Measurements from ENCODE around the gene DPP7.
"Not testable (repeated sequence)": the region's sequence is repeated elsewhere in the genome, so short reads cannot be mapped to it uniquely, and the experiment has no call there.

Gene DPP7

DNA sequence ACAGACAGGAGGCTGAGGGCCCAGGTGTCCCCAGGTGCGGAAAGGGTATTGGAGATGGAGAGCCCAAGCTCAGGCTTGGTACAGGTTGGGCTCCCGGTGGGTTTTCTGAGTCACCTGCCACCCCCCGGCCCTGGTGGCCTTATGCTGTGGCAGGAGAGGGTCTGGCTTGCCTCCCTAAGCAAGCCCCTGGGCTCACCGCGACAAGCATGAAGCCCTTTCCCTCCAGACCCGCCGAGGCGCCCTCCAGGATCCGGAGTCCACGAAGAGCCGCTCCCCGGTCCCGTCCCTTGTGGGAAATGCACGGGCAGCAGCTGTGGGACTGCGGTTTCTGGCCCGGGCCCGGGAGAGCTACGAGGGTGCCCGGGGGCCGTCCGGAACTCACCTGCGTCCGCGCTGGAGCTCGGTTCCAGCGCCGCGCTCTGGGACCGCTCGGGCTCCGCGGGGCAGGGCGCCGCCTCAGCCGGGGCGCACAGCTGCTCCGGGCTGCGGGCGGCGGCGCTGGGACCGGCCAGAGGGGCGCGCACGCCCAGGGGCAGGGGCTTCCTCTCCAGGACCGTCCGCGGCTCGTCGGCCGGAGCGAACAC, 44.9 kb downstream of the DPP7 start:
- DNase-seq = no peak

- no peak for DNase-seq
Observed at GRCh38 chr9:137068539-137069507, 45.7 kb downstream of the DPP7 start.

DNA sequence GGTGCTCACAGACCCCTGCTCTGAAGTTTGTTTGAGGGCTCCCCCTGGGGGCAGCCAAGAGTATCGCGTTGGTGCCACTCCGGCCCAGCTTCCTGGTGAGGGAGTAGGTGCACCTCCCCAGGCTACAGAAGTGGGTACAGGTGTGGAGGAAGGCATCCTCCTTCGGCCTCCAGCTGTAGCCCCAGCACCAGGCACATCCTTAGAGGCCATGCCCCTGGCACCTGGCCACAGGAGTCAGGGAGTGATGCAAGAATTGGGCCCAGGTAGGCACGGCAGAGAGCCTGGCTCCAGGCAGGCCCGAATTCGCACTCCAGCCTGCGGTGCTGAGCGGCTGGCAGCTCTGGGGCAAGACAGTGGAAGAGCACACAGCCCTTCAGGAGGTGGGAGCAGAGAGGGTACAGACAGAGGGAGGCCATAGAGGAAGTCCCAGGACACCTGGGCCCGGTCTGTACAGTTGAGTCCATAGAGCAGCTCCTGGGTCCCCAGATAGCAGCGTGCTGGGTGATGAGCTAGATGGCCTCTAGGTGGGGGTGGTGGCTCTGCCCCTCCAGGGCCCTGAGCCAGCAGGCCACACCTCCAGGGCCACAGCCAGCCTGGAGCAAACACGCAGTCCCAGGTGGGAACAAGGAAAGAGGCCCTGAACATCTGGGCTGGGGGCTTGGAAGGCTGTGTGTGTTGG, 46.5 kb downstream of the DPP7 start:
- DNase-seq = peak; percentile 92

DNA sequence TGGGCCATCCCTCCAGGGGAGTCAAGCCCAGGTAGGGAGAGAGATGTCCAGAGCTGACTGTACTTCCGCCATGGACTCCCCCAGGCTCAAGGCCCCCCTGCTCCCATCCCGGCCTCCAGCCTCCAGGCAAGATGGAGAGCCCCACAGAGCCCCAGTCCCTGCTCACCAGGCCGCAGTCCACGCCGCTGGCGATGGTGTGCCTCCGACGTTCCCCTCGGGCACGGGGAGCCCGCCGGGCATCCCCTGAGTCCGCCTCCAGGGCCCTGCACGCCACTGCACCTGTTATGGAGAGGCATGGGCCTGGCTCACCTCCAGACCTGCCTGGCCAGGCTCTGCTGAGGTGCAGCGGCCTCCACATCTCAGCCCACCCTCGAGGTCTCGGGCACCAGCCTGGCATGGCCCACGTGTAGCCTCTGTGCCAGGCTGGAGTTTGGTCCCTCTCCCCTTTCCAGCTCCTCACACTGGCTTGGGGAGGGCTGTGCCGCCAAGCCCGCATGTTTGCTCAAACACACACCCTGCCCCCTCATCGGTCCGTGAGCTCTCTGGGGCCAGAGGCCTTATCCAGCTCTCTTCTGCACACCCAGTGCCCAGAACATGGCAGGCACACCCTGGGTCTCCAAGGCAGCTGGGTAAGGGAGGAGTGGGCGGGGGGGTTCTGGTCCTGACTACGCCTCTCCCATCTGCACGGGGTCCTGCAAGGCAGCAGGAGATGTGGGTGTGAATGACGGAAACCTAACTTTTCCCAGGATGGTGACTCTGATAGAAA, 48.3 kb downstream of the DPP7 start:
- no peak for DNase-seq

DNA sequence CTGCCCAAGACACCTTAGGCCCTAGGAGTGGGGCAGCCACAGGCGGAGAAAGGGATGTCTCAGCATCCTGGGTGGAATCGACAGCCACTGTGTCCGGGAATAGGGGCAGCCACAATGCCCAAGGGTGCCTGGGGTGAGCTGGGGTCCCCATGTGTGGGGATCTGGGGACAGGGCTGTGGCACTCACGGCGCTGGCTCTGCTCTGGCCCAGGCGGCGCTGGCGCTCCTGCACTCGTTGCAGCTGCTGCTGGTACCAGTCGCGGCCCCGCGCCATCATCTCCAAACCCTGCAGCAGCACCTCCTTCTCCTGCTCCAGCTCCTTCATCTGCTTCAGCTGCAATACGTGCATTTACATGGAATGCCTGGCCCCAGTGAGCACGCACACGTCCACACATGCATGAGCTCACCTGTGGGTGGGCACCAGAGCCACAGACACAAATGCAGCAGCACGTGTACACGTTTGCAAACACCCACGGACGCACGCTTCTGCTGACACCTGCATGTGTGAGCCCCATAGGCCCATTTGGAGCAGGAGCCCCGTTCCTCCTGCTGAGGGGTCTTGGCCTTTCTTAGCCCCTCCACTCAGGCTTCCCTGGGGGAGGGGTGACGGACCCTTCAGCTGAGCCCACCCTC, 49.1 kb downstream of the DPP7 start:
- DNase-seq = no peak

DNA sequence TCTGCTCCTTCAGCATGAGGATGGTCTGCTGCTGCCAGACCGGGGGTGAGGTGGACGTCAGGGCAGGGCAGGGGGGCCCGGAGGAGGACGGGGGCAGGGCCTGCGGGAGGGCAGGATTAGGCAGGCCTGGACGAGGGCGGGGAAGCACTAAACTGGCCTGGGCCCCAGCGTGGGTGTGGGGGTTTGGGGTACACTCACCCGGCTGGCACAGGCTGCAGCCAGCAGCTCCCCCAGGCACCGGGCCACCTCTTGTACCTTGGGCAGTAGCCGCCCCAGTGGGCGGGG, 49.7 kb downstream of the DPP7 start:
- no peak for DNase-seq

DNA sequence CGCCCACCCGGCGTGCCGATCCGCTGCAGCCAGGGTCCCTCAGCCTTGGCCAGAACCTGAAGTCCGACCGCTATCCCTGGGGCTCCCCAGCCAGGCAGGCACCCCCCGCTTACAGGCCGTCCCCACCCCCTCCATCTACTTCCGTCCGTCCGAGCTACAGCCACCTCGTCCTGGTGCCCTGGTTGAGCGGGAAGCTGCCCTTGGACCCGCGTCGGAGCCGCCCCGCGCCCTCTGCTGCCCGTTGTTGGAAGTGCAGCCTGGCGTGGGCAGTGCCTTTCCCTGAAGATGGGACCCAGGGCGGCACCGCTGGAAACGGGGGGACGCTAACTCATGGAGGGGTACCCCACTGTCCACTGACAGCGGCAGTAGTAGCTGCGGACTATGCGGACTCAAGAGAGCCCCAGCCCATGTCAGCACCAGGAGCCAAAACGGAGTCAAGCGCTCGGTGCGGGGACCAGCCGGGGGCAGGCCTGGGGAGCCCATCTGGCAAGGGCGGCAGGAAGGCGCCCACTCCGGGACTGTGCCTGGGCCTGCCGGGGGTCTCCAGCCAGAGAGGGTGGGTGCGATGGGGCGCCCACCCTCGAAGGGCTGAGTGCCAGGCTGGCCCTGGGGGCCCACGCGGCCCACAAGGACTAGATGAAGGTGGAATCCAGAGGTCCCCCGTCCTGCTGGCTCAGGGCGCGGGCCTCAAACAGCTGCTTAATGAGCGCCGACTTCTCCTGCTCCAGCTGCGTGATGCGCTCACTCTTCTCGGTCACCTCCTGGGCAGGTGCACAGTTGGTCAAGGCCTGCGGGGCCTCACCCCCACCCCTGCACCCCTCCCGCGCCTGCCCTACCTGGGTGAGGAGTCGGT, 50.3 kb downstream of the DPP7 start:
- peak; percentile 47 to 59 for DNase-seq

GRCh38 chr9:137063311-137064026, 51.1 kb downstream of the DPP7 start:
- DNase-seq = no peak

GRCh38 chr9:137062798-137063197, 51.7 kb downstream of the DPP7 start:
- not testable (repeated sequence) for DNase-seq

DNA sequence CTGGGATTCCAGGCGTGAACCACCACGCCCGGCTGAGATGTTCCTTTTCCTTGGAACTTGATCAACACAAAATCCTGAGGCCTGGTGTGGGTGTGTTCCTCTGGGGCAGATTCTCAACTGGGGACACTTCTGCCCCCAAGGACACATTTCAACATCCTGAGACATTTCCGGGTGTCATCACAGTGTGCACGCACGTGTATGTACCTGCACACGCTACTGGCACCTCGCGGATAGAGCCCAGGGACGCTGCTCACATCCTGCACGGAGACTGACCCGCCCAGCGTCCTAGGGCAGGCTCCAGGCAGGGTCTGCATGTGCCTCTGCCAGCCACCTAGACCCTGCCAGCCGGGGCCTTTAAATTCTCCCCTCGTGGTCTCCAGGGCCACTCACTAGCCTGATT, 52.1 kb downstream of the DPP7 start:
- DNase-seq = no peak
